ENCODE measurements around the gene SLC22A17. TPM values are rescaled to one million over a fixed set of nuclear protein-coding genes. Genes with fewer than 3 reads are reported as not detected.

SLC22A17 gene
- total and polyA plus RNA-seq, 2 of the 13 experiments (the other 11 are each of a cell fraction or from before 2014, with no cell fraction given): 0.95 to 1.1 TPM

GRCh38 chr14:23360496-23360895 lies 7.8 kb upstream of the SLC22A17 start (continued):
- TF ChIP-seq CEBPZ (IDR thresholded peaks at IDR 0.05; ENCODE audit: low read length): no peak
- peak; percentile 67 for TF ChIP-seq STAG1 (CRISPR knock-in tag; IDR thresholded peaks at IDR 0.05)
- no peak for TF ChIP-seq HES4 (CRISPR knock-in tag; IDR thresholded peaks at IDR 0.05; ENCODE audit: borderline replicate concordance)
- TF ChIP-seq PBX2 (CRISPR knock-in tag; IDR thresholded peaks at IDR 0.05): no peak
- no peak for TF ChIP-seq KAT8 (CRISPR knock-in tag; IDR thresholded peaks at IDR 0.05)
- no peak for TF ChIP-seq LRRFIP1 (CRISPR knock-in tag; conservative IDR thresholded peaks at IDR 0.05)
- no peak for TF ChIP-seq KMT2B (CRISPR knock-in tag; IDR thresholded peaks at IDR 0.05)
- no peak for TF ChIP-seq DDIT3 (CRISPR knock-in tag; IDR thresholded peaks at IDR 0.05)
- TF ChIP-seq NFKB2 (CRISPR knock-in tag; IDR thresholded peaks at IDR 0.05; ENCODE audit: borderline replicate concordance): peak; percentile 61; the same call in 1 of the 2 replicates
- no peak for TF ChIP-seq CENPT (CRISPR knock-in tag; IDR thresholded peaks at IDR 0.05; ENCODE audit: low read depth)
- TF ChIP-seq ZBTB20 (CRISPR knock-in tag; IDR thresholded peaks at IDR 0.05; ENCODE audit: borderline replicate concordance, low read depth): no peak
- TF ChIP-seq BRD4 (CRISPR knock-in tag; IDR thresholded peaks at IDR 0.05): no peak
- TF ChIP-seq KDM3A (CRISPR knock-in tag; IDR thresholded peaks at IDR 0.05; ENCODE audit: low read depth): no peak
- TF ChIP-seq PTBP1 (IDR thresholded peaks at IDR 0.05; ENCODE audit: low read depth, low read length, poor library complexity, severe bottlenecking): no peak
- no peak for TF ChIP-seq ZNF782 (CRISPR knock-in tag; IDR thresholded peaks at IDR 0.05; ENCODE audit: borderline replicate concordance)
- no peak for TF ChIP-seq DMTF1 (CRISPR knock-in tag; IDR thresholded peaks at IDR 0.05)
- TF ChIP-seq ZNF510 (CRISPR knock-in tag; IDR thresholded peaks at IDR 0.05; ENCODE audit: low read depth): no peak
- no peak for TF ChIP-seq ELK4 (CRISPR knock-in tag; IDR thresholded peaks at IDR 0.05; ENCODE audit: borderline replicate concordance)
